Subcutaneous adipose tissue (tissue), 4 donors: ENCODE measurements around the gene CHRNA10. TPM values are rescaled to one million over a fixed set of nuclear protein-coding genes. Genes with fewer than 3 reads are reported as not detected.

Source experiments
- CTCF ChIP-seq: fragments of 450-650 bp; IDR thresholded peaks from one replicate; pipeline ENCODE4 v1.5.1; 2016; ENCODE audit warnings: low read depth, mild to moderate bottlenecking, control low read depth, antibody characterized with exemption, moderate library complexity
- total RNA-seq, 4 donors: library from RNA; depleted of rRNA; stranded (reverse); fragments of >200 nt; gene quantifications; one replicate each; pipeline ENCODE4 v1.1.0, GENCODE V29; 2016

CHRNA10 gene
- total RNA-seq, 4 donors from 2014 or later, result 0.49 to 0.68 (median 0.61) TPM

GRCh38 chr11:3675971-3676370 lies 4.8 kb upstream of the CHRNA10 start:
- TF ChIP-seq CTCF, result no peak

- no peak for TF ChIP-seq CTCF
Measured at GRCh38 chr11:3674189-3674588, 3.0 kb upstream of the CHRNA10 start.

- no peak for TF ChIP-seq CTCF
Measured at GRCh38 chr11:3669742-3670183, 1.4 kb downstream of the CHRNA10 start.

- TF ChIP-seq CTCF, result no peak
Measured at GRCh38 chr11:3669128-3669527, 2.1 kb downstream of the CHRNA10 start.

GRCh38 chr11:3667149-3668035 lies 3.8 kb downstream of the CHRNA10 start:
- TF ChIP-seq CTCF, result no peak

GRCh38 chr11:3666023-3666530 lies 5.1 kb downstream of the CHRNA10 start:
- TF ChIP-seq CTCF, result no peak

- TF ChIP-seq CTCF, result no peak
Measured at GRCh38 chr11:3665336-3666022, 5.7 kb downstream of the CHRNA10 start.
